ENCODE measurements around the gene UNC45A.

UNC45A gene

GRCh38 chr15:90911302-90911623, 23.8 kb upstream of the UNC45A start (continued):
- TF ChIP-seq ZFP3 (tag by site-specific recombination; IDR thresholded peaks at IDR 0.05; ENCODE audit: low read depth), result no peak
- no peak for TF ChIP-seq ZNF626 (tag by site-specific recombination; IDR thresholded peaks at IDR 0.05)
- no peak for TF ChIP-seq ZNF792 (tag by site-specific recombination; IDR thresholded peaks at IDR 0.05)
- no peak for TF ChIP-seq MEIS1 (CRISPR knock-in tag; IDR thresholded peaks at IDR 0.05; ENCODE audit: borderline replicate concordance)

- POLR2A ChIA-PET, result interaction anchor here (0.9 kb wide), 1 partner anchor 9 kb away, joined by 3 read pairs; the partner anchor contains the start of gene MAN2A2
- no peaks in the 10 kb centered on the region for H3K9me3 ChIP-seq (ENCODE audit: control insufficient read depth, insufficient read depth, low read depth, low read length)
- H3K36me3 ChIP-seq (ENCODE audit: control insufficient read depth in 2 of 2, insufficient read depth in 1 of 2, low read length in 2 of 2), result peaks cover 22 to 92% of the 10 kb centered on the region in 2 experiments
- CTCF ChIA-PET, result interaction anchor here (1.0 to 2.9 kb wide), 3 partner anchors 9 to 23 kb away, joined by 3 to 10 read pairs (median 4); partner anchors contain the start of genes HDDC3, MAN2A2 and UNC45A
- no peak overlapping the region for H3K4me3 ChIP-seq (ENCODE audit: low read depth, low read length)
- H3K4me1 ChIP-seq (ENCODE audit: control insufficient read depth, insufficient read depth, low read length), result no peaks in the 10 kb centered on the region
- TF ChIP-seq HIC1 (tag by site-specific recombination; IDR thresholded peaks at IDR 0.05) (0 out of 2 replicates have a peak, but pooled peaks have one; percentile 14), GLIS2 (tag by site-specific recombination; IDR thresholded peaks at IDR 0.05) (no peak), ZBTB10 (tag by site-specific recombination; IDR thresholded peaks at IDR 0.05) (no peak), ZBTB1 (tag by site-specific recombination; IDR thresholded peaks at IDR 0.05) (no peak)
- no peak overlapping the region for H3K27ac ChIP-seq (ENCODE audit: extremely low read depth, low read depth, low read length)
Measured at GRCh38 chr15:90911906-90912769, 22.9 kb upstream of the UNC45A start.

- CTCF ChIA-PET, result interaction anchor here (1.0 to 2.9 kb wide), 2 partner anchors 9 to 22 kb away, joined by 3 to 10 read pairs; partner anchors contain the start of genes MAN2A2 and UNC45A
- POLR2A ChIA-PET, result interaction anchor here (0.9 kb wide), 1 partner anchor 10 kb away, joined by 3 read pairs; the partner anchor contains the start of gene MAN2A2
Measured at GRCh38 chr15:90912770-90913075, 22.4 kb upstream of the UNC45A start.

GRCh38 chr15:90913398-90913944, 21.6 kb upstream of the UNC45A start:
- Histone ChIP-seq H3K9me3 (ENCODE audit: control insufficient read depth, insufficient read depth, low read depth, low read length) (no peaks in the 10 kb centered on the region), H3K4me3 (ENCODE audit: low read depth, low read length) (no peak overlapping the region), H3K4me1 (ENCODE audit: control insufficient read depth, insufficient read depth, low read length) (no peaks in the 10 kb centered on the region), H3K27ac (ENCODE audit: extremely low read depth, low read depth, low read length) (no peak overlapping the region), H3K36me3 (ENCODE audit: control insufficient read depth in 2 of 2, insufficient read depth in 1 of 2, low read length in 2 of 2) (peaks cover 25 to 94% of the 10 kb centered on the region in 2 experiments)
- no peak for TF ChIP-seq ZNF610 (tag by site-specific recombination; IDR thresholded peaks at IDR 0.05; ENCODE audit: borderline replicate concordance)
- 0 out of 2 replicates have a peak, but pooled peaks have one; percentile 26 for TF ChIP-seq PRDM10 (tag by site-specific recombination; IDR thresholded peaks at IDR 0.05)
- no peak for TF ChIP-seq GFI1B (tag by site-specific recombination; IDR thresholded peaks at IDR 0.05)
- TF ChIP-seq ZNF426 (tag by site-specific recombination; IDR thresholded peaks at IDR 0.05), result no peak
- no peak for TF ChIP-seq ZNF211 (tag by site-specific recombination; IDR thresholded peaks at IDR 0.05; ENCODE audit: low read depth)
- ChIA-PET CTCF (interaction anchor here (0.6 to 2.9 kb wide), 5 partner anchors 10 to 109 kb away, joined by 3 to 10 read pairs (median 3); partner anchors contain the start of genes HDDC3, MAN2A2 and UNC45A), POLR2A (interaction anchor here (1.0 to 1.4 kb wide), 3 partner anchors 10 to 41 kb away, joined by 3 to 4 read pairs (median 4); partner anchors contain the start of genes MAN2A2 and RCCD1)

More at GRCh38 chr15:90912770-90913075, 22.4 kb upstream of the UNC45A start:
- Histone ChIP-seq H3K4me3 (ENCODE audit: low read depth, low read length) (no peak overlapping the region), H3K36me3 (ENCODE audit: control insufficient read depth in 2 of 2, insufficient read depth in 1 of 2, low read length in 2 of 2) (peaks cover 25 to 92% of the 10 kb centered on the region in 2 experiments), H3K27ac (ENCODE audit: extremely low read depth, low read depth, low read length) (no peak overlapping the region), H3K9me3 (ENCODE audit: control insufficient read depth, insufficient read depth, low read depth, low read length) (no peaks in the 10 kb centered on the region), H3K4me1 (ENCODE audit: control insufficient read depth, insufficient read depth, low read length) (no peaks in the 10 kb centered on the region)
- TF ChIP-seq ZNF600 (tag by site-specific recombination; IDR thresholded peaks at IDR 0.05), result peak; percentile 58
- TF ChIP-seq HOXA7 (CRISPR knock-in tag; IDR thresholded peaks at IDR 0.05; ENCODE audit: borderline replicate concordance), result no peak
